ENCODE results near the gene L3HYPDH. TPM values are rescaled to one million over a fixed set of nuclear protein-coding genes. Genes with fewer than 3 reads are reported as not detected.
A peak's percentile ranks its signal among the peaks of the same experiment; 100 is the strongest.

L3HYPDH gene
- total RNA-seq: 10 to 100 TPM; 52.2 to 52.4 TPM
- polyA plus RNA-seq: 1 to 10 TPM; 4.0 to 4.9 TPM

GRCh38 chr14:59483819-59484638 lies at the start of gene L3HYPDH, which contains the start of gene JKAMP:
Gene L3HYPDH (minus strand): TSS chr14:59484408. CDS start chr14:59484316, 92 bp downstream.
Gene JKAMP (plus strand): TSS chr14:59484517. CDS start chr14:59484590, 73 bp downstream.
- Mint-ChIP-seq H3K36me3 (peaks cover 13 to 22% of the 10 kb centered on the region in 2 donors), H3K4me1 (peaks cover 51 to 72% (median 58%) of the 10 kb centered on the region in 4 donors), H3K27ac (peak within 1 kb of the TSS; percentile 90 to 99 (median 96)), H3K9me3 (no peaks in the 10 kb centered on the region), H3K4me3 (peak within 1 kb of the TSS; percentile 92 to 98 (median 96)), H3K27me3 (no peaks in the 10 kb centered on the region)
- peaks cover 63% of the 10 kb centered on the region for H3K4me1 ChIP-seq (ENCODE audit: insufficient read depth, low read length)
- no peaks in the 10 kb centered on the region for H3K27me3 ChIP-seq (ENCODE audit: insufficient read depth, low read length)
- CTCF ChIA-PET (ENCODE audit: partially characterized antibody): interaction anchor here (1.0 to 2.2 kb wide), 14 partner anchors 9 to 700 kb away, joined by 3 to 14 read pairs (median 4); partner anchors contain the start of gene CCDC175
- peak within 1 kb of the TSS; percentile 85 to 87 for H3K4me3 ChIP-seq (ENCODE audit: low read length in 2 of 2)
- intact Hi-C loops (cut with micrococcal nuclease): loop anchor here (1.0 to 2.0 kb wide), 9 partner anchors 19 to 1057 kb away; partner anchors contain the start of genes CCDC175, DAAM1, GPR135 and KIAA0586
- no peaks in the 10 kb centered on the region for H3K9me3 ChIP-seq (ENCODE audit: control insufficient read depth in 1 of 2, low read length in 2 of 2)
- peak within 1 kb of the TSS; percentile 82 for H3K27ac ChIP-seq (ENCODE audit: low read depth, low read length)
- no peaks in the 10 kb centered on the region for H3K36me3 ChIP-seq (ENCODE audit: insufficient read depth, low read length)
- DNase-seq: peak; percentile 95 to 97 (median 95)
- POLR2A ChIA-PET (ENCODE audit: partially characterized antibody): interaction anchor here (0.6 to 3.0 kb wide), 19 partner anchors 8 to 1497 kb away, joined by 3 to 39 read pairs (median 4); partner anchors contain the start of genes ARID4A, CCDC175, DAAM1 and DHRS7

- Histone ChIP-seq H3K27me3 (ENCODE audit: insufficient read depth, low read length) (no peaks in the 10 kb centered on the region), H3K27ac (ENCODE audit: low read depth, low read length) (no peak overlapping the region), H3K36me3 (ENCODE audit: insufficient read depth, low read length) (no peaks in the 10 kb centered on the region), H3K9me3 (ENCODE audit: control insufficient read depth in 1 of 2, low read length in 2 of 2) (no peaks in the 10 kb centered on the region), H3K4me3 (ENCODE audit: low read length in 2 of 2) (no peak overlapping the region), H3K4me1 (ENCODE audit: insufficient read depth, low read length) (no peaks in the 10 kb centered on the region)
- CTCF ChIA-PET (ENCODE audit: partially characterized antibody): no interaction called here
- no peak for DNase-seq
- H3K4me3 Mint-ChIP-seq: no peak overlapping the region
- H3K4me1 Mint-ChIP-seq: peaks cover 0 to 2% (median 0%) of the 10 kb centered on the region in 4 donors
- no peaks in the 10 kb centered on the region for H3K36me3 Mint-ChIP-seq
- H3K9me3 Mint-ChIP-seq: peaks cover 0 to 17% (median 10%) of the 10 kb centered on the region in 8 donors
- H3K27me3 Mint-ChIP-seq: peaks cover 2 to 10% of the 10 kb centered on the region in 2 donors
- no peak overlapping the region for H3K27ac Mint-ChIP-seq
- intact Hi-C loops (cut with micrococcal nuclease): no loop called here
- POLR2A ChIA-PET (ENCODE audit: partially characterized antibody): no interaction called here
These were observed 48.2 kb upstream of the L3HYPDH start for GRCh38 chr14:59532419-59532818.

GRCh38 chr14:59530349-59530748 lies 46.1 kb upstream of the L3HYPDH start:
- H3K27me3 Mint-ChIP-seq: peaks cover 4 to 5% of the 10 kb centered on the region in 2 donors
- intact Hi-C loops (cut with micrococcal nuclease): no loop called here
- Histone ChIP-seq H3K27me3 (ENCODE audit: insufficient read depth, low read length) (no peaks in the 10 kb centered on the region), H3K9me3 (ENCODE audit: control insufficient read depth in 1 of 2, low read length in 2 of 2) (no peaks in the 10 kb centered on the region), H3K27ac (ENCODE audit: low read depth, low read length) (no peak overlapping the region), H3K4me3 (ENCODE audit: low read length in 2 of 2) (no peak overlapping the region), H3K36me3 (ENCODE audit: insufficient read depth, low read length) (no peaks in the 10 kb centered on the region), H3K4me1 (ENCODE audit: insufficient read depth, low read length) (no peaks in the 10 kb centered on the region)
- H3K4me3 Mint-ChIP-seq: no peak overlapping the region
- ChIA-PET POLR2A (ENCODE audit: partially characterized antibody) (no interaction called here), CTCF (ENCODE audit: partially characterized antibody) (no interaction called here)
- H3K36me3 Mint-ChIP-seq: no peaks in the 10 kb centered on the region
- DNase-seq: no peak
- peaks cover 0 to 17% (median 10%) of the 10 kb centered on the region in 8 donors for H3K9me3 Mint-ChIP-seq
- no peaks in the 10 kb centered on the region for H3K4me1 Mint-ChIP-seq
- H3K27ac Mint-ChIP-seq: no peak overlapping the region

- H3K27ac Mint-ChIP-seq: no peak overlapping the region
- CTCF ChIA-PET (ENCODE audit: partially characterized antibody): interaction anchor here (1.4 kb wide), 1 partner anchor 48 kb away, joined by 3 read pairs; no protein-coding TSS in a partner anchor
- H3K36me3 ChIP-seq (ENCODE audit: insufficient read depth, low read length): no peaks in the 10 kb centered on the region
- no peaks in the 10 kb centered on the region for H3K36me3 Mint-ChIP-seq
- intact Hi-C loops (cut with micrococcal nuclease): no loop called here
- POLR2A ChIA-PET (ENCODE audit: partially characterized antibody): no interaction called here
- no peaks in the 10 kb centered on the region for H3K4me1 ChIP-seq (ENCODE audit: insufficient read depth, low read length)
- H3K27ac ChIP-seq (ENCODE audit: low read depth, low read length): no peak overlapping the region
- H3K9me3 Mint-ChIP-seq: peaks cover 0 to 17% (median 10%) of the 10 kb centered on the region in 8 donors
- H3K4me3 ChIP-seq (ENCODE audit: low read length in 2 of 2): no peak overlapping the region
- peaks cover 5 to 6% of the 10 kb centered on the region in 2 donors for H3K27me3 Mint-ChIP-seq
- H3K4me1 Mint-ChIP-seq: no peaks in the 10 kb centered on the region
- no peak for DNase-seq
- H3K4me3 Mint-ChIP-seq: no peak overlapping the region
- H3K27me3 ChIP-seq (ENCODE audit: insufficient read depth, low read length): no peaks in the 10 kb centered on the region
- H3K9me3 ChIP-seq (ENCODE audit: control insufficient read depth in 1 of 2, low read length in 2 of 2): no peaks in the 10 kb centered on the region
These were observed 45.0 kb upstream of the L3HYPDH start for GRCh38 chr14:59529189-59529588.

GRCh38 chr14:59520224-59520623 lies 36.0 kb upstream of the L3HYPDH start:
- Mint-ChIP-seq H3K9me3 (peaks cover 0 to 5% (median 0%) of the 10 kb centered on the region in 8 donors), H3K4me1 (no peaks in the 10 kb centered on the region), H3K36me3 (no peaks in the 10 kb centered on the region), H3K27ac (no peak overlapping the region), H3K27me3 (peaks cover 3 to 9% of the 10 kb centered on the region in 2 donors), H3K4me3 (no peak overlapping the region)
- Histone ChIP-seq H3K27me3 (ENCODE audit: insufficient read depth, low read length) (no peaks in the 10 kb centered on the region), H3K27ac (ENCODE audit: low read depth, low read length) (no peak overlapping the region), H3K9me3 (ENCODE audit: control insufficient read depth in 1 of 2, low read length in 2 of 2) (no peaks in the 10 kb centered on the region), H3K36me3 (ENCODE audit: insufficient read depth, low read length) (no peaks in the 10 kb centered on the region), H3K4me1 (ENCODE audit: insufficient read depth, low read length) (no peaks in the 10 kb centered on the region), H3K4me3 (ENCODE audit: low read length in 2 of 2) (no peak overlapping the region)
- intact Hi-C loops (cut with micrococcal nuclease): no loop called here
- POLR2A ChIA-PET (ENCODE audit: partially characterized antibody): no interaction called here
- CTCF ChIA-PET (ENCODE audit: partially characterized antibody): no interaction called here
- no peak for DNase-seq

- no peaks in the 10 kb centered on the region for H3K36me3 ChIP-seq (ENCODE audit: insufficient read depth, low read length)
- peaks cover 3 to 10% of the 10 kb centered on the region in 2 donors for H3K27me3 Mint-ChIP-seq
- H3K9me3 ChIP-seq (ENCODE audit: control insufficient read depth in 1 of 2, low read length in 2 of 2): no peaks in the 10 kb centered on the region
- no peaks in the 10 kb centered on the region for H3K4me1 ChIP-seq (ENCODE audit: insufficient read depth, low read length)
- H3K4me3 Mint-ChIP-seq: no peak overlapping the region
- no peaks in the 10 kb centered on the region for H3K27me3 ChIP-seq (ENCODE audit: insufficient read depth, low read length)
- no peaks in the 10 kb centered on the region for H3K36me3 Mint-ChIP-seq
- H3K9me3 Mint-ChIP-seq: peaks cover 0 to 7% (median 0%) of the 10 kb centered on the region in 8 donors
- H3K4me3 ChIP-seq (ENCODE audit: low read length in 2 of 2): no peak overlapping the region
- no peaks in the 10 kb centered on the region for H3K4me1 Mint-ChIP-seq
- intact Hi-C loops (cut with micrococcal nuclease): no loop called here
- no peak overlapping the region for H3K27ac ChIP-seq (ENCODE audit: low read depth, low read length)
- no peak for DNase-seq
- ChIA-PET CTCF (ENCODE audit: partially characterized antibody) (interaction anchor here (1.1 to 1.3 kb wide), 4 partner anchors 10 to 391 kb away, joined by 3 to 5 read pairs (median 4); no protein-coding TSS in a partner anchor), POLR2A (ENCODE audit: partially characterized antibody) (no interaction called here)
- no peak overlapping the region for H3K27ac Mint-ChIP-seq
These were observed 27.8 kb upstream of the L3HYPDH start for GRCh38 chr14:59511916-59512575.

- Mint-ChIP-seq H3K27me3 (peaks cover 3 to 10% of the 10 kb centered on the region in 2 donors), H3K36me3 (no peaks in the 10 kb centered on the region), H3K27ac (no peak overlapping the region), H3K4me1 (no peaks in the 10 kb centered on the region), H3K4me3 (no peak overlapping the region), H3K9me3 (peaks cover 0 to 7% (median 0%) of the 10 kb centered on the region in 8 donors)
- no peaks in the 10 kb centered on the region for H3K36me3 ChIP-seq (ENCODE audit: insufficient read depth, low read length)
- H3K9me3 ChIP-seq (ENCODE audit: control insufficient read depth in 1 of 2, low read length in 2 of 2): no peaks in the 10 kb centered on the region
- no peaks in the 10 kb centered on the region for H3K27me3 ChIP-seq (ENCODE audit: insufficient read depth, low read length)
- intact Hi-C loops (cut with micrococcal nuclease): no loop called here
- no peaks in the 10 kb centered on the region for H3K4me1 ChIP-seq (ENCODE audit: insufficient read depth, low read length)
- DNase-seq: no peak
- POLR2A ChIA-PET (ENCODE audit: partially characterized antibody): no interaction called here
- H3K27ac ChIP-seq (ENCODE audit: low read depth, low read length): no peak overlapping the region
- H3K4me3 ChIP-seq (ENCODE audit: low read length in 2 of 2): no peak overlapping the region
- CTCF ChIA-PET (ENCODE audit: partially characterized antibody): interaction anchor here (1.0 to 2.2 kb wide), 2 partner anchors 382 to 673 kb away, joined by 3 to 5 read pairs; no protein-coding TSS in a partner anchor
These were observed 26.8 kb upstream of the L3HYPDH start for GRCh38 chr14:59510966-59511365.
